Natural killer cell (primary cell): ENCODE measurements around the gene CACNB4. TPM values are rescaled to one million over a fixed set of nuclear protein-coding genes. Genes with fewer than 3 reads are reported as not detected.
A peak's percentile ranks its signal among the peaks of the same experiment; 100 is the strongest.

ENCODE experiments used
- ATAC-seq, 3 donors: fragments of 150-1000 bp in 2 of 3; fragments of 200-7000 bp in 1 of 3; cut with Tn5 transposase; 1 replicate in 1 of 3; 2 replicates in 2 of 3; pipeline ENCODE4 v1.10.0; 2021; ENCODE audit warnings: mild to moderate bottlenecking in 2 of 3, moderate library complexity in 2 of 3
- DNase-seq, 2 donors: peaks; one replicate each; pipeline versions ENCODE4 v3.0.0 to v3.0.0-alpha.2; 2013 to 2021; ENCODE audit warnings: mixed read lengths in 1 of 2
- H3K27ac ChIP-seq: one replicate; pipeline ENCODE4 v1.5.1; 2013; ENCODE audit warnings: mild to moderate bottlenecking, low read length
- H3K27me3 ChIP-seq: one replicate; pipeline ENCODE4 v1.6.1; 2013; ENCODE audit warnings: low read length; ENCODE audit not compliant: control insufficient read depth, insufficient read depth
- H3K36me3 ChIP-seq: one replicate; pipeline ENCODE4 v1.6.1; 2013; ENCODE audit warnings: low read length; ENCODE audit not compliant: control insufficient read depth, insufficient read depth
- H3K4me1 ChIP-seq: one replicate; pipeline ENCODE4 v1.6.1; 2013; ENCODE audit warnings: low read length; ENCODE audit not compliant: control insufficient read depth, insufficient read depth
- H3K4me3 ChIP-seq: one replicate; pipeline ENCODE4 v1.5.1; 2013; ENCODE audit warnings: low read length
- H3K9me3 ChIP-seq: one replicate; pipeline ENCODE4 v1.6.1; 2013; ENCODE audit warnings: low read length; ENCODE audit not compliant: control insufficient read depth, insufficient read depth
- H3K27ac Mint-ChIP-seq, 2 donors: one replicate each; pipeline ENCODE4 v1.8.0; 2022; ENCODE audit warnings: mild to moderate bottlenecking in 2 of 2, mixed read lengths in 2 of 2, moderate library complexity in 1 of 2
- H3K27me3 Mint-ChIP-seq, 2 donors: one replicate each; pipeline ENCODE4 v1.8.0; 2022; ENCODE audit warnings: low read depth in 2 of 2, mixed read lengths in 2 of 2
- H3K36me3 Mint-ChIP-seq: one replicate; pipeline ENCODE4 v1.8.0; 2022; ENCODE audit warnings: mixed read lengths
- H3K4me1 Mint-ChIP-seq, 2 donors: one replicate each; pipeline ENCODE4 v1.8.0; 2022; ENCODE audit warnings: mixed read lengths in 2 of 2
- H3K4me3 Mint-ChIP-seq: one replicate; pipeline ENCODE4 v1.8.0; 2022; ENCODE audit warnings: mild to moderate bottlenecking, moderate library complexity, mixed read lengths
- H3K9me3 Mint-ChIP-seq, 2 donors: one replicate each; pipeline ENCODE4 v1.8.0; 2022; ENCODE audit warnings: mixed read lengths in 2 of 2
- WGBS: methylation state at CpG from one replicate; pipeline ENCODE4 v1.1.7; 2013; ENCODE audit warnings: missing lambda C conversion rate; ENCODE audit not compliant: insufficient coverage; 5-methylcytosine and 5-hydroxymethylcytosine counted together
- intact Hi-C: fragments of 100-400 bp; cut with micrococcal nuclease; formaldehyde crosslinking; loops from one replicate; pipeline ENCODE4 v1.14.2; 2022
- total RNA-seq, 4 donors: library from RNA; stranded (reverse); fragments of 120-200 nt in 1 of 4; gene quantifications; one replicate each; pipeline versions ENCODE4 v1.2.3 to v1.2.4, GENCODE V29; 2013 to 2022
- TF ChIP-seq, protein P1 (sequence below): fragments of 200-600 bp; IDR thresholded peaks from one replicate; pipeline ENCODE4 v1.8.0; 2022; ENCODE audit warnings: antibody characterized with exemption

The CACNB4 gene
- total RNA-seq, 3 donors from 2014 or later (not counting 1 experiment from before 2014, with no cell fraction given) = 0.56 to 0.93 (median 0.73) TPM

DNA sequence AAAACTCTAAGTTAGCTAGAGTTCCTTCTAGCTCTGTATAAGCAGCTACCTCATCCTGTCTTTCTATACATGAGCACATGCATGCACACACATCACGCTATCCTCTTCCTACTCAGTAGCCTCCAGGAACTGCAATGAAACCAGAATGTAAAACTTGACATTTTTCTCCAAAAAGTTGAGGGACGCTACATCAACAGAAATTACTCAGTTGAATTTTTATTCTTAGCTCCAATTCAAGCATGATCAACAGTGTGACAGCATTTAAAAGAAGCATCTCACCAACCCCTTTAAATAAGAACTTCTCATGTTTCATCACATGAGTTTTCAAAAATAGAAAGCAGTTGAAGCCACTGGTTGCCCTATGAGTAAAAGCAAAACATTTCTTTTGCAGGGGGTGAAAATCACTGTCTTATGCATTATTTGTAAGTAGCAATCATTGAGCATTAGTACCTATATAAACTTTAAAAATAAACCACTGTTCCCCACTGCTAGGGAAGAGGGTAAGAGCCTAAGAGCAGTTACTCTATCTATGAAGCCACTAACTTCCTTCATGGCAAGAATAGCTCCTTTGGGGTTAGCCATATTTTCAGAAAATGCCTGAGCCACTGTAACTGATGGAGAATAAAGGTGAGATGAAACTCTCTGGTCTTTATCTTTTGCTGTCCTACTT lies 192.7 kb downstream of the CACNB4 start:
- H3K9me3 Mint-ChIP-seq = no peaks in the 10 kb centered on the region
- no peaks in the 10 kb centered on the region for H3K9me3 ChIP-seq
- no peak overlapping the region for H3K4me3 Mint-ChIP-seq
- H3K36me3 ChIP-seq = no peaks in the 10 kb centered on the region
- no peak overlapping the region for H3K27ac Mint-ChIP-seq
- no peaks in the 10 kb centered on the region for H3K36me3 Mint-ChIP-seq
- WGBS = 78% methylated on average over 2 of the region's 2 CpGs
- ATAC-seq = no peak
- TF ChIP-seq, protein P1, sequence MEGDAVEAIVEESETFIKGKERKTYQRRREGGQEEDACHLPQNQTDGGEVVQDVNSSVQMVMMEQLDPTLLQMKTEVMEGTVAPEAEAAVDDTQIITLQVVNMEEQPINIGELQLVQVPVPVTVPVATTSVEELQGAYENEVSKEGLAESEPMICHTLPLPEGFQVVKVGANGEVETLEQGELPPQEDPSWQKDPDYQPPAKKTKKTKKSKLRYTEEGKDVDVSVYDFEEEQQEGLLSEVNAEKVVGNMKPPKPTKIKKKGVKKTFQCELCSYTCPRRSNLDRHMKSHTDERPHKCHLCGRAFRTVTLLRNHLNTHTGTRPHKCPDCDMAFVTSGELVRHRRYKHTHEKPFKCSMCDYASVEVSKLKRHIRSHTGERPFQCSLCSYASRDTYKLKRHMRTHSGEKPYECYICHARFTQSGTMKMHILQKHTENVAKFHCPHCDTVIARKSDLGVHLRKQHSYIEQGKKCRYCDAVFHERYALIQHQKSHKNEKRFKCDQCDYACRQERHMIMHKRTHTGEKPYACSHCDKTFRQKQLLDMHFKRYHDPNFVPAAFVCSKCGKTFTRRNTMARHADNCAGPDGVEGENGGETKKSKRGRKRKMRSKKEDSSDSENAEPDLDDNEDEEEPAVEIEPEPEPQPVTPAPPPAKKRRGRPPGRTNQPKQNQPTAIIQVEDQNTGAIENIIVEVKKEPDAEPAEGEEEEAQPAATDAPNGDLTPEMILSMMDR = no peak
- no peaks in the 10 kb centered on the region for H3K27me3 ChIP-seq
- DNase-seq = no peak
- H3K4me1 Mint-ChIP-seq = no peaks in the 10 kb centered on the region
- H3K27me3 Mint-ChIP-seq = peaks cover under 1 to 4% of the 10 kb centered on the region in 2 donors
- H3K27ac ChIP-seq = no peak overlapping the region
- intact Hi-C loops = no loop called here
- H3K4me1 ChIP-seq = no peaks in the 10 kb centered on the region
- H3K4me3 ChIP-seq = no peak overlapping the region

DNA sequence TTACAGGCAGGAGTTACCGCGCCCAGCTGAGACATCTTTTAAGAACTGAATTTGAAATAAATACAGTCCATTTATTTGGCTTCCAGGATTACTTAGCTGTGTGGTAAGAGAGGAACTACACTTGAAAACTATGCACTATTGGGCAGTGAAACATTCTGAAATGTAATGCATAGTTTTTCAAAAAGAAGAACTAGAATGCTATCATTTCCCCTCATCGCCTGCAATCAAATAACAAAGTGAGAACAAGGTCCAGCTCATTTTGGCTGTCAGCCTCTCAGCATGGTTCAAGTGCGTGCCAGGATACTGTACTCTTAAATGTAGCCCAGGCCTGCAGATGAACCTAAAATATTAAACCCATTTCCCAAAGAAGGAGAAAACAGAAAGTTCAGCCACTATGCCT lies 194.0 kb downstream of the CACNB4 start:
- no peak for DNase-seq
- H3K4me3 Mint-ChIP-seq = no peak overlapping the region
- Histone ChIP-seq H3K36me3 (no peaks in the 10 kb centered on the region), H3K27me3 (no peaks in the 10 kb centered on the region), H3K4me1 (no peaks in the 10 kb centered on the region), H3K4me3 (no peak overlapping the region), H3K9me3 (no peaks in the 10 kb centered on the region), H3K27ac (no peak overlapping the region)
- no peaks in the 10 kb centered on the region for H3K36me3 Mint-ChIP-seq
- intact Hi-C loops = no loop called here
- H3K27me3 Mint-ChIP-seq = peaks cover 0 to 4% of the 10 kb centered on the region in 2 donors
- no peaks in the 10 kb centered on the region for H3K4me1 Mint-ChIP-seq
- 68% methylated on average over 4 of the region's 4 CpGs for WGBS
- no peaks in the 10 kb centered on the region for H3K9me3 Mint-ChIP-seq
- no peak overlapping the region for H3K27ac Mint-ChIP-seq
- TF ChIP-seq, protein P1 = no peak
- ATAC-seq = peak in 1 of 3 donors; percentile 37

DNA sequence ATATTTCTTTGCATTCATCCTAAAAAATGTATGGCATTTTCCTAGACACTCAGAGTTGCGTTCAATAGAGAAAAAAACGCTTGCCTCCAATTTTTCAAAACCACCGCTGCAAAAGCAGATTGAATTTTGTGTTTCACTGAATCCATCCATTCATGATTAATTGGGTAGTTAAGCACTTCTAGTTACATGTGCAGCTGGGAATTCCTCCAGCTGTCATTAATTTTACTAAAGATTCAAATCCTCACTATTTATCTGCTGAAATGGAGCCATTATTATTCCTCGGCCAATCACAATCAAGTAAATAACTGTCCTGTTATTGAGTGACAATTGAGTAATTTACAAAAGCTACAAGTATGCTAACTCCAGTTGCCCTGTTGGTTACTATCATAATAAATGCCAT lies 194.8 kb downstream of the CACNB4 start:
- H3K4me1 ChIP-seq = no peaks in the 10 kb centered on the region
- Mint-ChIP-seq H3K4me1 (no peaks in the 10 kb centered on the region), H3K36me3 (no peaks in the 10 kb centered on the region), H3K27me3 (peaks cover 0 to 4% of the 10 kb centered on the region in 2 donors), H3K4me3 (no peak overlapping the region), H3K27ac (no peak overlapping the region), H3K9me3 (no peaks in the 10 kb centered on the region)
- TF ChIP-seq, protein P1 = no peak
- ATAC-seq = no peak
- no peaks in the 10 kb centered on the region for H3K9me3 ChIP-seq
- intact Hi-C loops = no loop called here
- no peak overlapping the region for H3K27ac ChIP-seq
- no peak overlapping the region for H3K4me3 ChIP-seq
- no peaks in the 10 kb centered on the region for H3K27me3 ChIP-seq
- no peak for DNase-seq
- H3K36me3 ChIP-seq = no peaks in the 10 kb centered on the region
- 89% methylated on average over 3 of the region's 4 CpGs for WGBS

DNA sequence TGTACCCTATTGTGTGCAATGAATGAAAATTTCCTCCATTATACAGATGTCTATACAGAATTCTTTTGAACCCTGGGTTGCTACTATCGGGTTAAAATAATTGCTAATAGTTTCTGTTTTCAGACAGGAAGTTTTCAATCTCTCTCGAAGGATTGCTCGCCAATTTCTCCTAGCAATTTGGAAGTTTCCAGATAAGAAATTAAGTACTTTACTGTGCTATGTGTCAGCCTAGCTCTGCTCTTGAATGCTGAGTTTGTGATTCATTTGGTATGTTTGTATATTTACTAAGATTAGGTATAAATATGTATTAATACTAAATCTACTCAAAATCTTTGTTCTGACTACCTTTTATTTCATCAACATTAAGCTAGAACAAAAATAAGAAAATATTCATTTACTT lies 196.0 kb downstream of the CACNB4 start:
- Histone ChIP-seq H3K9me3 (no peaks in the 10 kb centered on the region), H3K4me3 (no peak overlapping the region), H3K36me3 (no peaks in the 10 kb centered on the region), H3K27me3 (no peaks in the 10 kb centered on the region), H3K4me1 (no peaks in the 10 kb centered on the region), H3K27ac (no peak overlapping the region)
- Mint-ChIP-seq H3K36me3 (no peaks in the 10 kb centered on the region), H3K27me3 (peaks cover 0 to 4% of the 10 kb centered on the region in 2 donors), H3K9me3 (no peaks in the 10 kb centered on the region), H3K4me3 (no peak overlapping the region), H3K4me1 (no peaks in the 10 kb centered on the region), H3K27ac (no peak overlapping the region)
- ATAC-seq (no peak), DNase-seq (no peak)
- TF ChIP-seq, protein P1 = no peak
- intact Hi-C loops = no loop called here
- whole genome bisulfite sequencing = 89% methylated on average over 3 of the region's 3 CpGs
